Effector CD4-positive, alpha-beta T cell (primary cell): ENCODE measurements around the gene DNAJC12.
"Not testable (repeated sequence)": the region's sequence is repeated elsewhere in the genome, so short reads cannot be mapped to it uniquely, and the experiment has no call there.

Source experiments
- DNase-seq: peaks from one replicate; pipeline ENCODE4 v3.0.0-alpha.2; 2020

Gene DNAJC12

GRCh38 chr10:67790534-67791408 lies 47.2 kb downstream of the DNAJC12 start:
- DNase-seq = no peak

DNA sequence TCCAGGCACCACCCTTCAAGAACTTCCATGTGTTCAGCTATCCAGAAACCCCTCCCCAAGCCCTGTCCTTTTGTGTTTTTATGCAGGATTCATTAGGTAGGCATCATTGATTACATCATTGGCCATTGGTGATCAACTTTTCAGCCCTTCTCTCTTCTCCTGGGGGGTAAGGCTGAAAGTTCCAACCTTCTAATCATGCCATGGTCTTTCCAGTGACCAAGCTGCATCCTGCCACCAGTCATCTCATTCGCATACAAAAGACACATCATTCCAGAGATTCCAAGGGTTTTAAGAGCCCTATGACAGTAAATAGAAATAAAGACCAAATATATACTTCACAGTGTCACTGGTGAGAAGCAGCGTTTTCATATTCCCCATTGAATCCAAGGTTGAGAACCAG lies 48.2 kb downstream of the DNAJC12 start:
- DNase-seq = no peak

GRCh38 chr10:67788028-67788886 lies 49.7 kb downstream of the DNAJC12 start:
- DNase-seq = peak; percentile 57

GRCh38 chr10:67785098-67785497 lies 52.9 kb downstream of the DNAJC12 start:
- no peak for DNase-seq

DNA sequence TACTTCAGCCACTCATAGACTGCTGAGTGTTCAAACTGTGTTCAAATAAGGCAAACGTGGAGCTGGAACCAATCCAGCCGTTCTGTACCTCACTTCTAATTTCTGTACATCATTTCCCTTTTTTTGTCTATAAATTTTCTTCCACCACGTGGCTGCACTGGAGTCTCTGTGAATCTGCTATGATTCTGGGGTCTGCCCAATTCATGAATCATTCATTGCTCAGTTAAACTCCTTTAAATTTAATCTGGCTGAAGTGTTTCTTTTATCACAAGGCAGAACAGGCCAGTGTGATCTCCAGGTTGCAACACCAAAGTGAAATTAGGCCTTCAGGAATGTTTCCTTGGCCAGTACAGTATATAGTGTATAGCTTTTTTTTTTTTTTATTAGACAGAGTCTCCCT lies 53.5 kb downstream of the DNAJC12 start:
- no peak for DNase-seq

- no peak for DNase-seq
Observed at GRCh38 chr10:67783606-67784294, 54.2 kb downstream of the DNAJC12 start.

- no peak for DNase-seq
Observed at GRCh38 chr10:67782530-67782929, 55.5 kb downstream of the DNAJC12 start.

DNA sequence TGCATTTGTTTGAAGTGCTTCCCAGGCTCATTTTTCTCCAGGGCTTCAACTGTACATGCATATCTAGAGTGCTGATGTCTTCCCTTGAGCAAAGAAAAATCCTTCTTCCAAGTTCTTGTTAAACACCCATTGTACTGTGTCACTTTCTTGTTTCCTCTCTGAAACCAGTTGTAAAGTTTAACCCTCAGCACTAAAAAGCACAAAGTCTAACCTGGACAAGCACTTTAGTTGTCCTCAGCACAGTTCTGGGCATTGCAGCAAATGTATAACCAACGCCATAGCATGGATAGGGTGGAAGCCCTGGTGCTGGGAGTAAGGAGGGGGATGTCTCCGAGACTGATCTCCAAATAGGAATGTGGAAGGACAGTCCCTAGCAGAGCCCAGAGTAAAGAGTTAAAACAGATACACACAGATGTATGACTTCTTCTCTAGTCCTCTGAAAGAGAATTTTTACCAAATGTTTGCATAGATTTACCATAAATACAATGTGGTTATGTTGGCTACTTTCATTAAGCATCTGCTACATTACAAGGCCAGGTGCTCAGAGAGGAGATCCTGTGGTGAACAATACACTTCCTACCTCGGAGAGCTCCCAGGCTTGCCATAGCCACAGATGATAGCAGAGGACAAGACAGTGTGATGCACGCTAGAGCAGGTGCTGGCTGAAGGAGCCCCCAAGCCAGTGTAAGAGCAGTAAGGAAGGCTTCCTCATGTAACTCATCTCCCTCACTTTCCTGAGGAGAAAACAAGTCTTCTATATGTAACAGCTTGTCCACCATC lies 57.0 kb downstream of the DNAJC12 start:
- DNase-seq = no peak

- not testable (repeated sequence) for DNase-seq
Observed at GRCh38 chr10:67780204-67780621, 57.8 kb downstream of the DNAJC12 start.

DNA sequence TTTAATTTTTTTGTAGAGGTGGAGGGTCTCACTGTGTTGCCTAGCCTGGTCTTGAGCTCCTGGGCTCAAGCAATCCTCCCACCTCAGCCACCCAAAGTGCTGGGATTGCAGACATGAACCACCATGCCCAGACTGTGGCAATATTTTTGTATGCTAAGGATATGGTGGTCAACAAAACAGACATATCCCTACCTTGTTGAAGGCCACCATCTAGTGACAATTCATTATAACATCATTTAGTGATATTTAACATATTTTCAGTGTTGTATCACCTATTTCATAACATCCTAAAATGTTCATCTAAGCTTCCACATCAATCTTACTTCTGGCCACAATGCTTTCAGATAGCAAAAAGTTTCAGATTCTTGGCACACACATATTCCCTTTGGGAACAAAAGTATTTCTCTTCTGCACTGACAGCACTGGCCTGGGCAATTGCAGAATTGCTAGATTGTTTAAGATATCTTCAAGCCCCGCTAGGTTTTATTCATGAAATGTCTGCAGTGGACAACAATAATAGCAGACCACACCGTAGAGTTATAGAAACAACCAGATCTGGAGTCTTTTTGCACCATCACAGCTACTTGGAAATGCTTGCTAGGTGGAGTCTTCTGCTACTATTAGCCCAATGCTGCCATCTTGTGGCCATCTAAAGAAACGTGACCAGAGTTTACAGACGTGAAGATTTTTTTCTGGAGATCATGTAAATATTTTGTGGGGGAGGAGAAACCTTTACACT lies 58.4 kb downstream of the DNAJC12 start:
- DNase-seq = peak; percentile 76

DNA sequence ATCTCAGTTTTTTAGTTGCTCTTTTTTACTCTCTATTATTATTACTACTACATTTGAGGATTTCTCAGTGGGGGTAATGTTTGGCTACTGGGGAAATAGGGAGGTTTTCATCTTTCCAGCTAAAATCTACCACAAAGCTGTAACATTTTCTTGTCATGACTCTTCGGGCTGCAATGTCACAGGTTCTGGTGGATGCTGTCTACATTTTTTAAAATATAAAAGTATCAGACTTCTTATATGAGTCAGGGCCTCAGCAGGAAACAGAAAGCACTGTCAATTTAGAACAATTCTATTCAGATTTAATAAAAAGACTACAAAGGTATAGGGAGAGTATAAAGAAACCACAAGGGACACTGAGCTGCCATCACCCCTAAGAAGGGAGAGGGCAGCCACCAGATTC lies 61.6 kb downstream of the DNAJC12 start:
- no peak for DNase-seq

GRCh38 chr10:67775279-67775678 lies 62.7 kb downstream of the DNAJC12 start:
- DNase-seq = no peak

GRCh38 chr10:67772894-67773511 lies 65.0 kb downstream of the DNAJC12 start:
- DNase-seq = no peak

DNA sequence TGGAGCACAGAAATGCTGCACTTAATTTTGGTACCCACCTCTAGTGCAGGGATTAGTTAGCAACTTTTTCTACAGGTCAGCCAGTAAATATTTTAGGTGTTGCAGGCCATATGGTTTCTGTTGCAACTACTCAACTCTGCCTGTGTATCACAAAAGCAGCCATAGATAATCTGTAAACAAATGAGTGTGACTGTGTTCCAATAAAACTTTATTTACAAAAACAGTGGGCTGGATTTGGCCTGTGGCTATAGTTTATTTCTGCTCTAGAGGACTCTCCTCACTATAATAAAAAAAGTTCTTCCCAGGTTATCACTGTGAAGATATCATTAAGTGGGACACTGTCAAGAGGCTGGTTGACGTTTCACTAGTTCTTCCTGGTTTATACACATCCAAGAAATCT lies 65.8 kb downstream of the DNAJC12 start:
- DNase-seq = no peak

DNA sequence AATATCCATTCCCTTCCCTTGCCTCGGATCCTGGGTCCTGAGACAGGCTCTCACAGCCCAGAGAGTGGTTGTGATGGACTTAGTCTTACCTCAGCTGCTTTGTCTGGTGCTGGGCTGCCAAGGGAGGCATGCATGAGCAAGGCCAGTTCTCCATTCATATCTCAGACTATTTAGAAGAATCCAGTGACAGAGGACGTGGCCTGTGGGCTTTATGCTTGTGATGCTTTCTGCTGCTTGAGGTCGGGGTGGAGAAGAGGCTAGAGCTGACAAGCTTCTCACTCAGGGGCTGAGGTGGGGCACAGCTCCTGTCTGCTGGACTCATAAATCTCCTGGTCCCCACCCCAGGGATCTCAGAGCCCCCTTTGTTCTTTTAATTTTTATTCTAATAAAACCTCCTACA lies 66.8 kb downstream of the DNAJC12 start:
- no peak for DNase-seq

- no peak for DNase-seq
Observed at GRCh38 chr10:67770537-67770936, 67.5 kb downstream of the DNAJC12 start.

- no peak for DNase-seq
Observed at GRCh38 chr10:67767244-67767643, 70.7 kb downstream of the DNAJC12 start.

DNA sequence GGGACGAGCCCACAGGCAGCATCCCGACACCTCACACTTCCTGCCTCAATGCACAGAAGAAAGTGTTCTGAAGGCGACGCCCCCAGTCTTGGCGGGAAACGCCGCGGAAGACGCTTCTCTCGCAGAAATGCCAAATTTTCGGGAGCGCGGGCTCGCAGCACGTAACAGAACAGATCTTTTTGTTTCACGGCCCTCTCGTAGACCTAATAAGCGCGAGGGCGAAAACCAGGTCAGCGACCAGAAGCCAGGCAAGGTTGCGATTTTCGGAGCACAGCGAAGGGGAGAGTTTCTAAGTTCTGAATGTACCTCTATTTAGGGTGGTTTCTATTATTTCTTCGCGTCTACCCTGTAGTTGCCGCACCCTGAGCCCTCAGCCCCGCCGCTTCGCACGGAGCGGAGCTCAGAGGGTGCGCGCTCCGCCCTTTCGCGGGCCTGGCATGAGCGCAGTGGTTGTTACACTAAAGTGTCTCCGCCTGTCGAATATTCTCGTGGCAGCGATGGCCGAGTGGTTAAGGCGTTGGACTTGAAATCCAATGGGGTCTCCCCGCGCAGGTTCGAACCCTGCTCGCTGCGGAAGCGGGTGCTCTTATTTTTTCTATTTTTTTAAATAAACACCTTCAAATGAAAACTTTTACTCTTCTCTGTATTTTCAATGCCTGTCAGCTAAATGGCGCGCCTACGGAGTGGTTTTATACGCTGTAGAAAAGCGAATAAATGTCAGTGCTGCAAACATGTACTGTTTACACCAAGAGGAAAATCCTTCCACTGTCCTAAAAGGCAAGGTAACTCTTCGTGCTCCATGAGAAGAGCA lies 73.8 kb downstream of the DNAJC12 start:
- DNase-seq = peak; percentile 92

DNA sequence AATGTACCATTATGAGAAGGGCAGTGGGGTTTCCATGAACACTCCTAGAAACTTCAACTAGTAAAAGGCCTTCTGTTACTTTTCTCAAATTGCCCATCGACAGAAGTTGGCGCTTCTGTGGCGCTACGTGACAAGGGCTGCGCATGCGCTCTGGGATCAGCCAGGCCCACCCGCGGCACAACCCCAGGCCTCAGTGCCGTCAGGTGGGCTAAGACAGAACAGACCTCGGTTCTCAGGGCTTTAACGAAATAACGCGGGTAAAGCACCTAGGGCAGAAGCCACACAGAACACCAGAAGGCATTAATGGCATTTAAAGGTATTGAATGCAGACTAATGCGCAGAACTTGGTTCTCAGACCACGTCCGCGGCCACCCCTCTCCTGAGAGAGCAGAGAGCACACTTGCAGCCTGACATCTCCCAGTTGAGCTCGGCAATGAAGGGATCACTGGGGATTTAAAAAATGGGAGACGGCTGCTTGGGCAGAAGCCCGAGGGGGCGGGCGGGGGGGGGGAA lies 74.4 kb downstream of the DNAJC12 start:
- peak; percentile 59 for DNase-seq

GRCh38 chr10:67762567-67762966 lies 75.4 kb downstream of the DNAJC12 start:
- DNase-seq = not testable (repeated sequence)
